NB4 (cell line): Measurements from ENCODE around the gene LZTS2.
"Not testable (repeated sequence)": the region's sequence is repeated elsewhere in the genome, so short reads cannot be mapped to it uniquely, and the experiment has no call there.

Source experiments
- DNase-seq: peaks from one replicate; pipeline ENCODE4 v3.0.0; 2010; ENCODE audit warnings: low read depth
- H3K4me3 ChIP-seq: one replicate; pipeline ENCODE4 v1.5.1; 2011; ENCODE audit warnings: mild to moderate bottlenecking, low read depth, low read length, moderate library complexity
- MYC ChIP-seq: IDR thresholded peaks from 2 replicates; pipeline ENCODE4 v1.6.1; 2011; ENCODE audit warnings: low read depth, low read length
- POLR2A ChIP-seq: IDR thresholded peaks from 2 replicates; pipeline ENCODE4 v1.6.1; 2011; ENCODE audit warnings: mild to moderate bottlenecking; ENCODE audit not compliant: insufficient read length; ENCODE audit errors: extremely low read depth
- TF ChIP-seq, protein P1 (sequence below): IDR thresholded peaks from one replicate; pipeline ENCODE4 v1.5.1; 2012; ENCODE audit warnings: low read depth, low read length
- TF ChIP-seq, protein P2 (sequence below): IDR thresholded peaks from 2 replicates; pipeline ENCODE4 v1.6.1; 2011; ENCODE audit warnings: low read depth, low read length

LZTS2 gene

GRCh38 chr10:100970914-100971811 lies 28.4 kb upstream of the LZTS2 start:
- TF ChIP-seq MYC (no peak), POLR2A (no peak)
- TF ChIP-seq, protein P1, sequence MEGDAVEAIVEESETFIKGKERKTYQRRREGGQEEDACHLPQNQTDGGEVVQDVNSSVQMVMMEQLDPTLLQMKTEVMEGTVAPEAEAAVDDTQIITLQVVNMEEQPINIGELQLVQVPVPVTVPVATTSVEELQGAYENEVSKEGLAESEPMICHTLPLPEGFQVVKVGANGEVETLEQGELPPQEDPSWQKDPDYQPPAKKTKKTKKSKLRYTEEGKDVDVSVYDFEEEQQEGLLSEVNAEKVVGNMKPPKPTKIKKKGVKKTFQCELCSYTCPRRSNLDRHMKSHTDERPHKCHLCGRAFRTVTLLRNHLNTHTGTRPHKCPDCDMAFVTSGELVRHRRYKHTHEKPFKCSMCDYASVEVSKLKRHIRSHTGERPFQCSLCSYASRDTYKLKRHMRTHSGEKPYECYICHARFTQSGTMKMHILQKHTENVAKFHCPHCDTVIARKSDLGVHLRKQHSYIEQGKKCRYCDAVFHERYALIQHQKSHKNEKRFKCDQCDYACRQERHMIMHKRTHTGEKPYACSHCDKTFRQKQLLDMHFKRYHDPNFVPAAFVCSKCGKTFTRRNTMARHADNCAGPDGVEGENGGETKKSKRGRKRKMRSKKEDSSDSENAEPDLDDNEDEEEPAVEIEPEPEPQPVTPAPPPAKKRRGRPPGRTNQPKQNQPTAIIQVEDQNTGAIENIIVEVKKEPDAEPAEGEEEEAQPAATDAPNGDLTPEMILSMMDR: no peak
- TF ChIP-seq, protein P2, sequence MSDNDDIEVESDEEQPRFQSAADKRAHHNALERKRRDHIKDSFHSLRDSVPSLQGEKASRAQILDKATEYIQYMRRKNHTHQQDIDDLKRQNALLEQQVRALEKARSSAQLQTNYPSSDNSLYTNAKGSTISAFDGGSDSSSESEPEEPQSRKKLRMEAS: no peak
- DNase-seq: no peak
- H3K4me3 ChIP-seq: no peak overlapping the region

GRCh38 chr10:100972115-100972903 lies 27.3 kb upstream of the LZTS2 start:
- TF ChIP-seq POLR2A (no peak), MYC (no peak)
- TF ChIP-seq, protein P1: no peak
- TF ChIP-seq, protein P2: no peak
- no peak for DNase-seq
- H3K4me3 ChIP-seq: no peak overlapping the region

DNA sequence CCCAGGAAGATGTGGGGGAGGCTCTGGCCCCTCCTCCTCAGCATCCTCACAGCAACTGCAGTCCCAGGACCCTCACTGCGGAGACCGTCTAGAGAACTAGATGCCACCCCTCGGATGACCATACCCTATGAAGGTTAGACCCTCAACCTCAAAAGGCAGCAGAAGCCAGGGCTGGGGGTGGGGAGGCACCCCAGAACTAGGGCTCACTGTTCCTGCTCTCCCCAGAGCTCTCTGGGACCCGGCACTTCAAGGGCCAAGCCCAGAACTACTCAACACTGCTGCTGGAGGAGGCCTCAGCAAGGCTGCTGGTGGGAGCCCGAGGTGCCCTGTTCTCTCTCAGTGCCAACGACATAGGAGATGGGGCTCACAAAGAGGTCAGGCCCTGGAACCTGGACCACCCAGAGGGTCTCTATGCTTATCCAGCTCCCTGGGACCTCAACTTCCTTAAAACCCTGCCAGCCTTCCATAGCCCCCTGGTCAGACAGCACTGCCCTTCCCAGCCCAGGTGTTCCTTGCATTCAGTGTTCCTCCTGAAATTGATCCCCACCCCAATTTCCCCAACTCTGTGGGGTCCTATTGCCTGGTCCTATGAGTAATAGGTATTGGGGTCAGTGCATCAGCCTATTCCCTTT lies 26.6 kb upstream of the LZTS2 start:
- no peak for DNase-seq
- H3K4me3 ChIP-seq: no peak overlapping the region
- TF ChIP-seq MYC (no peak), POLR2A (no peak)
- TF ChIP-seq, protein P1: no peak
- TF ChIP-seq, protein P2: no peak

DNA sequence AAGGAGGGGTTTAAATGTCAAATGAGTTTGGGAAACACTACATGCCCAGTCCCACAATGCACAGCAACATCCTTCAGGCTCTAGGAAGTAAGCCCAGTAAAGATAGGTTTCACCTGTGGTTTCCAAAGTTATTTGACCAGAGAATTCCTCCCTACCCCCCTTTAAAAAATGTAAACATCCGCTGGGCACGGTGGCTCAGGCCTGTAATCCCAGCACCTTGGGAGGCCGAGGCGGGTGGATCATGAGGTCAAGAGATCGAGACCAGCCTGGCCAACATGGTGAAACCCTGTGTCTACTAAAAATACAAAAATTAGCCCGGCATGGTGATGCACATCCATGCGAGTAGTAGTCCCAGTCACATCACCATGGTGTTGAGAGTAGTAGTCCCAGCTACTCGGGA lies 24.2 kb upstream of the LZTS2 start:
- not testable (repeated sequence) for DNase-seq, H3K4me3 ChIP-seq

GRCh38 chr10:100976906-100977305 lies 22.7 kb upstream of the LZTS2 start:
- TF ChIP-seq POLR2A (no peak), MYC (no peak)
- TF ChIP-seq, protein P1: no peak
- TF ChIP-seq, protein P2: no peak
- DNase-seq: no peak

GRCh38 chr10:100977436-100977835 lies 22.2 kb upstream of the LZTS2 start:
- TF ChIP-seq POLR2A (no peak), MYC (no peak)
- TF ChIP-seq, protein P1: no peak
- TF ChIP-seq, protein P2: no peak
- no peak overlapping the region for H3K4me3 ChIP-seq
- no peak for DNase-seq

More at GRCh38 chr10:100976906-100977305, 22.7 kb upstream of the LZTS2 start:
- H3K4me3 ChIP-seq: no peak overlapping the region
